Prostate gland (tissue), 2 donors: ENCODE results near the gene ANKRD11.

Experiments
- POLR2A ChIP-seq: fragments of 450-650 bp; IDR thresholded peaks from one replicate; pipeline ENCODE4 v1.6.1; 2016; ENCODE audit warnings: antibody characterized with exemption, mild to moderate bottlenecking
- POLR2AphosphoS5 ChIP-seq: sonication (generic); formaldehyde crosslinking; IDR thresholded peaks from one replicate; pipeline ENCODE4 v1.6.1; 2017; ENCODE audit warnings: antibody characterized with exemption
- TF ChIP-seq, protein P1 (sequence below), 4 experiments: fragments of 200-600 bp in 2 of 4; fragments of 450-650 bp in 2 of 4; sonication (generic) in 2 of 4; IDR thresholded peaks; 1 replicate in 3 of 4; 2 replicates in 1 of 4; pipeline ENCODE4 v1.5.1; 2016 to 2019; ENCODE audit warnings: antibody characterized with exemption in 4 of 4, mild to moderate bottlenecking in 2 of 4, moderate library complexity in 2 of 4

DNA sequence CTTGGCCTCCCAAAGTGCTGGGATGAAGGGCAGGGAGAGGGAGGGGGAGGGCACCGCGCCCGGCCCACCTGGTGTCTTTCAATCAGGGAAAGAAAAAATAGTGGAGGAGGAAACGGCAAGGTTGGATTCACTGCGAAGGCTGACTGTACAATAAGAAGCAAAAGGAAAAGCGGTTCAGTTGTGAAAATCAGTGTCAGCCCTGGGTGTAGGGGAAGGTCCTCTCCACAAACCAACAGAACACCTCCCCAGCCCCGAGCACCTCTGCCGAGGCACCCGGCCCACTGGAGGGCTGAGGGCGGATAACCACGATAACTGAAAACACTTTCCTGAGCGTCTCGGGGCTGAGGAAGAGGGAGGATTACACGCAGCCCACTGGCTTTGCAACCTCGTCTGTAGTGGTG is 16.4 kb upstream of the ANKRD11 start:
- TF ChIP-seq POLR2AphosphoS5 = no peak
- TF ChIP-seq, protein P1, sequence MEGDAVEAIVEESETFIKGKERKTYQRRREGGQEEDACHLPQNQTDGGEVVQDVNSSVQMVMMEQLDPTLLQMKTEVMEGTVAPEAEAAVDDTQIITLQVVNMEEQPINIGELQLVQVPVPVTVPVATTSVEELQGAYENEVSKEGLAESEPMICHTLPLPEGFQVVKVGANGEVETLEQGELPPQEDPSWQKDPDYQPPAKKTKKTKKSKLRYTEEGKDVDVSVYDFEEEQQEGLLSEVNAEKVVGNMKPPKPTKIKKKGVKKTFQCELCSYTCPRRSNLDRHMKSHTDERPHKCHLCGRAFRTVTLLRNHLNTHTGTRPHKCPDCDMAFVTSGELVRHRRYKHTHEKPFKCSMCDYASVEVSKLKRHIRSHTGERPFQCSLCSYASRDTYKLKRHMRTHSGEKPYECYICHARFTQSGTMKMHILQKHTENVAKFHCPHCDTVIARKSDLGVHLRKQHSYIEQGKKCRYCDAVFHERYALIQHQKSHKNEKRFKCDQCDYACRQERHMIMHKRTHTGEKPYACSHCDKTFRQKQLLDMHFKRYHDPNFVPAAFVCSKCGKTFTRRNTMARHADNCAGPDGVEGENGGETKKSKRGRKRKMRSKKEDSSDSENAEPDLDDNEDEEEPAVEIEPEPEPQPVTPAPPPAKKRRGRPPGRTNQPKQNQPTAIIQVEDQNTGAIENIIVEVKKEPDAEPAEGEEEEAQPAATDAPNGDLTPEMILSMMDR (IDR thresholded peaks at IDR 0.05) = no peak
- TF ChIP-seq POLR2A = no peak
